HepG2 (cell line): Measurements from ENCODE around the gene RCHY1. TPM values are rescaled to one million over a fixed set of nuclear protein-coding genes. Genes with fewer than 3 reads are reported as not detected.

Experiments
- FOXK1 ChIP-seq: sonication (generic); formaldehyde crosslinking; IDR thresholded peaks from 2 replicates; pipeline ENCODE4 v1.4.0; 2020; ENCODE audit warnings: low read depth, missing genetic modification reagents, borderline replicate concordance
- HCFC1 ChIP-seq: fragments of 150-350 bp; IDR thresholded peaks from 2 replicates; pipeline ENCODE4 v1.6.1; 2014; ENCODE audit warnings: low read depth, low read length
- ISL2 ChIP-seq: sonication (generic); formaldehyde crosslinking; IDR thresholded peaks from 2 replicates; pipeline ENCODE4 v1.5.0; 2020; ENCODE audit warnings: missing genetic modification reagents
- MED1 ChIP-seq: sonication (generic); formaldehyde crosslinking; IDR thresholded peaks from 2 replicates; pipeline ENCODE4 v1.4.0; 2020; ENCODE audit warnings: missing genetic modification reagents
- NFATC3 ChIP-seq: sonication (generic); formaldehyde crosslinking; IDR thresholded peaks from 2 replicates; pipeline ENCODE4 v1.5.1; 2020; ENCODE audit warnings: mild to moderate bottlenecking, missing genetic modification reagents
- NFE2 ChIP-seq: sonication (generic); formaldehyde crosslinking; IDR thresholded peaks from 2 replicates; pipeline ENCODE4 v1.4.0; 2020; ENCODE audit warnings: missing genetic modification reagents
- PAX8 ChIP-seq: sonication (generic); formaldehyde crosslinking; IDR thresholded peaks from 2 replicates; pipeline ENCODE4 v1.8.0; 2022; ENCODE audit warnings: mild to moderate bottlenecking, missing genetic modification reagents, borderline replicate concordance
- RBFOX2 ChIP-seq: fragments of 200-400 bp; formaldehyde crosslinking; IDR thresholded peaks from 2 replicates; pipeline ENCODE4 v1.6.1; 2017; ENCODE audit warnings: low read depth, mild to moderate bottlenecking, low read length
- SIX4 ChIP-seq: sonication (generic); formaldehyde crosslinking; IDR thresholded peaks from 2 replicates; pipeline ENCODE4 v1.4.0; 2020; ENCODE audit warnings: missing genetic modification reagents
- TAF15 ChIP-seq: fragments of 200-400 bp; formaldehyde crosslinking; IDR thresholded peaks from one replicate; pipeline ENCODE4 v1.6.1; 2018; ENCODE audit warnings: mild to moderate bottlenecking, low read depth, low read length; ENCODE audit not compliant: poor library complexity, severe bottlenecking
- ZFP41 ChIP-seq: sonication (generic); formaldehyde crosslinking; IDR thresholded peaks from 2 replicates; pipeline ENCODE4 v1.4.0; 2020; ENCODE audit warnings: mild to moderate bottlenecking, missing genetic modification reagents, borderline replicate concordance
- ZIK1 ChIP-seq: sonication (generic); formaldehyde crosslinking; IDR thresholded peaks from 2 replicates; pipeline ENCODE4 v1.5.0; 2020; ENCODE audit warnings: mild to moderate bottlenecking, low read depth, missing genetic modification reagents, borderline replicate concordance
- ZNF24 ChIP-seq: fragments of 450-650 bp; IDR thresholded peaks from 2 replicates; pipeline ENCODE4 v1.6.1; 2017; ENCODE audit warnings: antibody characterized with exemption, mild to moderate bottlenecking
- ZNF256 ChIP-seq: sonication (generic); formaldehyde crosslinking; conservative IDR thresholded peaks from 2 replicates; pipeline ENCODE4 v1.4.0; 2020; ENCODE audit warnings: missing genetic modification reagents
- ZNF343 ChIP-seq: sonication (generic); formaldehyde crosslinking; IDR thresholded peaks from 2 replicates; pipeline ENCODE4 v1.4.0; 2020; ENCODE audit warnings: mild to moderate bottlenecking, missing genetic modification reagents
- ZNF354B ChIP-seq: sonication (generic); formaldehyde crosslinking; IDR thresholded peaks from 2 replicates; pipeline ENCODE4 v1.8.0; 2022; ENCODE audit warnings: mild to moderate bottlenecking, missing genetic modification reagents
- polyA plus RNA-seq, 8 experiments: library from polyadenylated mRNA; depleted of rRNA in 3 of 8; stranded (reverse) in 7 of 8; unstranded in 1 of 8; fragments of >200 nt; fragmentation: Illumina TruSeq in 4 of 8; extraction: Trizol in 4 of 8; gene quantifications; 2 replicates each; pipeline versions ENCODE4 v1.2.1 to v1.2.3, GENCODE V29; 2011 to 2016; ENCODE audit warnings: low read depth in 4 of 8, missing spikeins in 1 of 8, mixed read lengths in 1 of 8; ENCODE audit not compliant: insufficient read depth in 1 of 8
- total RNA-seq, 5 experiments: library from RNA; depleted of rRNA; stranded (reverse); fragments of >200 nt; fragmentation: Illumina TruSeq; extraction: Trizol; gene quantifications; 2 replicates each; pipeline ENCODE4 v1.2.3, GENCODE V29; 2016; ENCODE audit warnings: low read depth in 1 of 5
- TF ChIP-seq, protein P1 (sequence below): IDR thresholded peaks from 2 replicates; pipeline ENCODE4 v1.6.1; 2016; ENCODE audit warnings: low read depth
- TF ChIP-seq, protein P2 (sequence below): sonication (generic); formaldehyde crosslinking; IDR thresholded peaks from 2 replicates; pipeline ENCODE4 v1.5.1; 2020; ENCODE audit warnings: mild to moderate bottlenecking, missing genetic modification reagents, moderate library complexity
- TF ChIP-seq, protein P3 (sequence below): sonication (generic); formaldehyde crosslinking; IDR thresholded peaks from 2 replicates; pipeline ENCODE4 v1.8.0; 2022; ENCODE audit warnings: missing genetic modification reagents, mild to moderate bottlenecking, inconsistent platforms, borderline replicate concordance
- TF ChIP-seq, protein P4 (sequence below): sonication (generic); formaldehyde crosslinking; IDR thresholded peaks from 2 replicates; pipeline ENCODE4 v1.4.0; 2020; ENCODE audit warnings: missing genetic modification reagents, borderline replicate concordance
- TF ChIP-seq, protein P5 (sequence below): sonication (generic); formaldehyde crosslinking; IDR thresholded peaks from 2 replicates; pipeline ENCODE4 v1.8.0; 2022; ENCODE audit warnings: mild to moderate bottlenecking, missing genetic modification reagents; ENCODE audit not compliant: insufficient replicate concordance

Gene RCHY1
- total and polyA plus RNA-seq, 2 of the 13 experiments (the other 11 are each of a cell fraction or from before 2014, with no cell fraction given), result 19.9 to 30.5 TPM

DNA sequence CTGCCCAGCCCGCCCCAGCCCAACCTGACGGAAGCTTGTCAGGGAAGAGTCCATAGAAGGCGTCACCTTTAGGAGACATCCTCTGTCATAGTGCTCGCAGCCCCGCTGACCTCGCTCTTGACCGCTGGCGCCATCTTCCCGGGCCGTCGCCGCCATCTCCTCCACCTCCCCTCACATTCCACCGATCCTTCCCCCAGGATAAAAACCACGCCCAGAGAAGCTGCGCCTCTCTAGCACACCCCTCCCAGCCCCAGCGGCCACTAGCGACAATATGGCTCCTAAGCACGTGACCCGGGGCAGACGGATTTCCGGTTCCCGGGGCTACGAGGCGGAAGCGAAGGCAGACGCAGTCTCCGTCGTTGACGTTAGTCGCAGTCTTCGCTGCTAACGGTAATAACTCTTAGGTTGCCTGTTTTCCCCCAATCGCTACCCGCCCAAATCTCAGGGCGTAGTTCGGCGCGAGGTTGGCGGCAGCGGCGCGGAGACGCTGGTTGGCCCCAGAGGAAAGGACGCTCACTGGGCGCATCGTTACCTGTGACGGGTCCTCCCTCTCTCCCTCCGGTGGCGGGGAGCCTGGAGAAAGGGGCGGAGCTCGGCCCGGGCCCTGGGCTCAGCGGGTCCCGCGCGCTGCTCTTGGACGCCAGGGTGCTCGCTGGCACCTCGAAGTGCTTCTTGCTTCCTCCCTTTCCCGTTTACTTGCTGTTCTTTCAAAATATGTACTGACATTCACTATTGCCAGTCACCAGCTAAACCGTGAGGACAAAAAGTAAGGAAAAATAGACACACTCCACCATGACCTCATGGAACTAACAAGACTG, at the start of gene RCHY1, which contains the start of gene THAP6 (continued):
- TF ChIP-seq, protein P1, sequence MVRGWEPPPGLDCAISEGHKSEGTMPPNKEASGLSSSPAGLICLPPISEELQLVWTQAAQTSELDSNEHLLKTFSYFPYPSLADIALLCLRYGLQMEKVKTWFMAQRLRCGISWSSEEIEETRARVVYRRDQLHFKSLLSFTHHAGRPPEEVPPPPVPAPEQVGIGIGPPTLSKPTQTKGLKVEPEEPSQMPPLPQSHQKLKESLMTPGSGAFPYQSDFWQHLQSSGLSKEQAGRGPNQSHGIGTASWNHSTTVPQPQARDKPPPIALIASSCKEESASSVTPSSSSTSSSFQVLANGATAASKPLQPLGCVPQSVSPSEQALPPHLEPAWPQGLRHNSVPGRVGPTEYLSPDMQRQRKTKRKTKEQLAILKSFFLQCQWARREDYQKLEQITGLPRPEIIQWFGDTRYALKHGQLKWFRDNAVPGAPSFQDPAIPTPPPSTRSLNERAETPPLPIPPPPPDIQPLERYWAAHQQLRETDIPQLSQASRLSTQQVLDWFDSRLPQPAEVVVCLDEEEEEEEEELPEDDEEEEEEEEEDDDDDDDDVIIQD (CRISPR knock-in tag), result peak; percentile 76; the same call in 1 of the 2 replicates
- TF ChIP-seq PAX8 (CRISPR knock-in tag) (no peak), ISL2 (peak; percentile 63), TAF15 (no peak), ZNF354B (CRISPR knock-in tag) (no peak), NFATC3 (CRISPR knock-in tag) (no peak; the same call in 1 of the 2 replicates), MED1 (CRISPR knock-in tag) (peak; percentile 66), ZNF256 (CRISPR knock-in tag) (no peak), ZIK1 (CRISPR knock-in tag) (peak; percentile 26; the same call in 1 of the 2 replicates), NFE2 (no peak), ZFP41 (CRISPR knock-in tag) (0 out of 2 replicates have a peak, but pooled peaks have one; percentile 2), FOXK1 (CRISPR knock-in tag) (peak; percentile 77), ZNF24 (no peak), RBFOX2 (peak; percentile 87), HCFC1 (peak; percentile 72), ZNF343 (CRISPR knock-in tag) (peak; percentile 64; the same call in 1 of the 2 replicates), SIX4 (0 out of 2 replicates have a peak, but pooled peaks have one; percentile 19)
- TF ChIP-seq, protein P2, sequence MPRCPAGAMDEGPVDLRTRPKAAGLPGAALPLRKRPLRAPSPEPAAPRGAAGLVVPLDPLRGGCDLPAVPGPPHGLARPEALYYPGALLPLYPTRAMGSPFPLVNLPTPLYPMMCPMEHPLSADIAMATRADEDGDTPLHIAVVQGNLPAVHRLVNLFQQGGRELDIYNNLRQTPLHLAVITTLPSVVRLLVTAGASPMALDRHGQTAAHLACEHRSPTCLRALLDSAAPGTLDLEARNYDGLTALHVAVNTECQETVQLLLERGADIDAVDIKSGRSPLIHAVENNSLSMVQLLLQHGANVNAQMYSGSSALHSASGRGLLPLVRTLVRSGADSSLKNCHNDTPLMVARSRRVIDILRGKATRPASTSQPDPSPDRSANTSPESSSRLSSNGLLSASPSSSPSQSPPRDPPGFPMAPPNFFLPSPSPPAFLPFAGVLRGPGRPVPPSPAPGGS (CRISPR knock-in tag), result peak; percentile 73; the same call in 1 of the 2 replicates
- TF ChIP-seq, protein P3, sequence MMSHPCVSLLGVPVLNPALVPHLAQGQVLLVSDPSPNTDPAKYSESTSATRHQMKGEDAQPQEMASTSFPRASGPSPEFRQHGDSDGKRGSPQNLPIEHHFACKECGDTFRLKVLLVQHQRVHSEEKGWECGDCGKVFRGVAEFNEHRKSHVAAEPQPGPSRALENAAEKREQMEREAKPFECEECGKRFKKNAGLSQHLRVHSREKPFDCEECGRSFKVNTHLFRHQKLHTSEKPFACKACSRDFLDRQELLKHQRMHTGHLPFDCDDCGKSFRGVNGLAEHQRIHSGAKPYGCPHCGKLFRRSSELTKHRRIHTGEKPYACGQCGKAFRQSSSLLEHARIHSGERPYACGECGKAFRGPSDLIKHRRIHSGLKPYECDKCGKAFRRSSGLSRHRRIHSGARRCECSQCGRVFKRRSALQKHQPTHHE (CRISPR knock-in tag), result peak; percentile 7; the same call in 1 of the 2 replicates
- TF ChIP-seq, protein P4, sequence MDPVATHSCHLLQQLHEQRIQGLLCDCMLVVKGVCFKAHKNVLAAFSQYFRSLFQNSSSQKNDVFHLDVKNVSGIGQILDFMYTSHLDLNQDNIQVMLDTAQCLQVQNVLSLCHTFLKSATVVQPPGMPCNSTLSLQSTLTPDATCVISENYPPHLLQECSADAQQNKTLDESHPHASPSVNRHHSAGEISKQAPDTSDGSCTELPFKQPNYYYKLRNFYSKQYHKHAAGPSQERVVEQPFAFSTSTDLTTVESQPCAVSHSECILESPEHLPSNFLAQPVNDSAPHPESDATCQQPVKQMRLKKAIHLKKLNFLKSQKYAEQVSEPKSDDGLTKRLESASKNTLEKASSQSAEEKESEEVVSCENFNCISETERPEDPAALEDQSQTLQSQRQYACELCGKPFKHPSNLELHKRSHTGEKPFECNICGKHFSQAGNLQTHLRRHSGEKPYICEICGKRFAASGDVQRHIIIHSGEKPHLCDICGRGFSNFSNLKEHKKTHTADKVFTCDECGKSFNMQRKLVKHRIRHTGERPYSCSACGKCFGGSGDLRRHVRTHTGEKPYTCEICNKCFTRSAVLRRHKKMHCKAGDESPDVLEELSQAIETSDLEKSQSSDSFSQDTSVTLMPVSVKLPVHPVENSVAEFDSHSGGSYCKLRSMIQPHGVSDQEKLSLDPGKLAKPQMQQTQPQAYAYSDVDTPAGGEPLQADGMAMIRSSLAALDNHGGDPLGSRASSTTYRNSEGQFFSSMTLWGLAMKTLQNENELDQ (CRISPR knock-in tag), result no peak
- TF ChIP-seq, protein P5, sequence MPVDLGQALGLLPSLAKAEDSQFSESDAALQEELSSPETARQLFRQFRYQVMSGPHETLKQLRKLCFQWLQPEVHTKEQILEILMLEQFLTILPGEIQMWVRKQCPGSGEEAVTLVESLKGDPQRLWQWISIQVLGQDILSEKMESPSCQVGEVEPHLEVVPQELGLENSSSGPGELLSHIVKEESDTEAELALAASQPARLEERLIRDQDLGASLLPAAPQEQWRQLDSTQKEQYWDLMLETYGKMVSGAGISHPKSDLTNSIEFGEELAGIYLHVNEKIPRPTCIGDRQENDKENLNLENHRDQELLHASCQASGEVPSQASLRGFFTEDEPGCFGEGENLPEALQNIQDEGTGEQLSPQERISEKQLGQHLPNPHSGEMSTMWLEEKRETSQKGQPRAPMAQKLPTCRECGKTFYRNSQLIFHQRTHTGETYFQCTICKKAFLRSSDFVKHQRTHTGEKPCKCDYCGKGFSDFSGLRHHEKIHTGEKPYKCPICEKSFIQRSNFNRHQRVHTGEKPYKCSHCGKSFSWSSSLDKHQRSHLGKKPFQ (CRISPR knock-in tag), result no peak
